Endothelial cell of umbilical vein (primary cell): ENCODE results near the gene LMF1. TPM values are rescaled to one million over a fixed set of nuclear protein-coding genes. Genes with fewer than 3 reads are reported as not detected.

ENCODE experiments used
- BruUV-seq: library from RNA; stranded (reverse); fragments of 400-500 nt; replicated peaks from 2 replicates; lab custom pipeline; 2021; lab: Mats Ljungman, UMichigan
- CTCF ChIA-PET: fragments of 300-600, 350-600 bp; sonication (Branson Sonifier 250); formaldehyde crosslinking; loops from one replicate; lab custom pipeline; 2021; ENCODE audit warnings: antibody characterized with exemption, inconsistent platforms; lab: Charles Lee
- POLR2A ChIA-PET: fragments of 300-600, 350-600 bp; sonication (Branson Sonifier 250); formaldehyde crosslinking; loops from one replicate; lab custom pipeline; 2021; ENCODE audit warnings: antibody characterized with exemption, inconsistent platforms; lab: Charles Lee
- DNase-seq: peaks from one replicate; pipeline ENCODE4 v3.0.0-alpha.2; 2011; ENCODE audit warnings: low read depth, low spot score
- FAIRE-seq: peaks from 2 replicates; lab custom pipeline; 2011; peaks lifted over from hg19 to GRCh38; lab: Jason Lieb, UNC
- H2AFZ ChIP-seq: 2 replicates; pipeline ENCODE4 v1.6.0; 2012; ENCODE audit warnings: low read depth, low read length, control low read depth, inconsistent platforms
- H3K27ac ChIP-seq: 2 replicates; pipeline ENCODE4 v1.5.1; 2011; ENCODE audit warnings: low read depth, mild to moderate bottlenecking, control low read depth, low read length, moderate library complexity; ENCODE audit not compliant: insufficient read depth
- H3K27me3 ChIP-seq, 2 experiments: 2 replicates each; pipeline versions ENCODE4 v1.6.0 to v1.6.1; 2011; ENCODE audit warnings: low read length in 2 of 2, mixed read lengths in 1 of 2; ENCODE audit not compliant: control insufficient read depth in 2 of 2, insufficient read depth in 2 of 2
- H3K36me3 ChIP-seq, 2 experiments: 2 replicates in 1 of 2; 3 replicates in 1 of 2; pipeline ENCODE4 v1.5.1; 2011; ENCODE audit warnings: low read length in 2 of 2, mild to moderate bottlenecking in 1 of 2, moderate library complexity in 1 of 2; ENCODE audit not compliant: control insufficient read depth in 2 of 2, insufficient read depth in 2 of 2; ENCODE audit errors: extremely low read depth in 1 of 2
- H3K4me1 ChIP-seq: 3 replicates; pipeline ENCODE4 v1.5.1; 2011; ENCODE audit warnings: mild to moderate bottlenecking, low read length; ENCODE audit not compliant: control insufficient read depth, insufficient read depth; ENCODE audit errors: extremely low read depth
- H3K4me2 ChIP-seq: 2 replicates; pipeline ENCODE4 v1.6.1; 2011; ENCODE audit warnings: low read length, control low read depth, mixed read lengths; ENCODE audit not compliant: insufficient read depth
- H3K4me3 ChIP-seq, 3 experiments: fragments of 200-600 bp in 1 of 3; sonication (generic), shearing (Covaris generic) in 1 of 3; replicated peaks in 1 of 3; 2 replicates each; pipeline ENCODE4 v1.5.1; 2011 to 2016; ENCODE audit warnings: control low read depth in 3 of 3, low read length in 3 of 3, mild to moderate bottlenecking in 2 of 3, inconsistent platforms in 1 of 3, low read depth in 1 of 3, moderate library complexity in 1 of 3; ENCODE audit not compliant: insufficient read depth in 1 of 3
- H3K79me2 ChIP-seq: 2 replicates; pipeline ENCODE4 v1.6.0; 2012; ENCODE audit warnings: low read length, inconsistent platforms; ENCODE audit not compliant: control insufficient read depth, insufficient read depth
- H3K9ac ChIP-seq: replicated peaks from 2 replicates; pipeline ENCODE3; 2011; ENCODE audit warnings: low read length, control low read depth; ENCODE audit not compliant: insufficient read depth; ENCODE audit errors: extremely low read depth
- H3K9me1 ChIP-seq: replicated peaks from 3 replicates; pipeline ENCODE4 v1.6.0; 2011; ENCODE audit warnings: mild to moderate bottlenecking, low read length; ENCODE audit not compliant: control insufficient read depth, insufficient read depth; ENCODE audit errors: extremely low read depth
- H3K9me3 ChIP-seq: replicated peaks from 2 replicates; pipeline ENCODE4 v1.5.1; 2012; ENCODE audit warnings: low read length, inconsistent platforms; ENCODE audit not compliant: control insufficient read depth, insufficient read depth
- H4K20me1 ChIP-seq: replicated peaks from 2 replicates; pipeline ENCODE3; 2011; ENCODE audit warnings: mild to moderate bottlenecking, low read length; ENCODE audit not compliant: control insufficient read depth, insufficient read depth; ENCODE audit errors: extremely low read depth
- EZH2 ChIP-seq: IDR thresholded peaks from 2 replicates; pipeline ENCODE4 v1.6.1; 2012; ENCODE audit warnings: borderline replicate concordance, low read depth, mild to moderate bottlenecking, moderate library complexity, low read length, inconsistent platforms; ENCODE audit not compliant: severe bottlenecking
- GATA2 ChIP-seq: IDR thresholded peaks from 2 replicates; pipeline ENCODE4 v1.7.0; 2011; ENCODE audit warnings: low read depth, mild to moderate bottlenecking, moderate library complexity, mixed read lengths, low read length; ENCODE audit not compliant: insufficient read length, insufficient read depth
- JUN ChIP-seq: IDR thresholded peaks from 2 replicates; pipeline ENCODE4 v1.6.1; 2011; ENCODE audit warnings: borderline replicate concordance, low read depth; ENCODE audit not compliant: insufficient read length, insufficient read depth
- MAX ChIP-seq: IDR thresholded peaks from 2 replicates; pipeline ENCODE4 v1.6.1; 2011; ENCODE audit not compliant: insufficient read depth, insufficient read length
- MYC ChIP-seq: IDR thresholded peaks from one replicate; pipeline ENCODE4 v1.6.1; 2011; ENCODE audit warnings: mild to moderate bottlenecking, low read depth, low read length
- POLR2AphosphoS5 ChIP-seq: IDR thresholded peaks from 2 replicates; pipeline ENCODE4 v1.6.1; 2012; ENCODE audit warnings: low read depth, mild to moderate bottlenecking, control low read depth, low read length, moderate library complexity; ENCODE audit not compliant: insufficient read depth
- dilution Hi-C: fragments of 300-500 bp; cut with MboI; formaldehyde crosslinking; loops from one replicate; pipeline ENCODE4 v1.15.0; 2019; ENCODE audit warnings: low sequenced_read_pairs; ENCODE audit not compliant: extremely low pct_ligation_motif_present
- intact Hi-C: fragments of 100-400 bp; cut with micrococcal nuclease; formaldehyde crosslinking; loops from one replicate; pipeline ENCODE4 v1.10.0; 2022
- polyA plus RNA-seq, 4 experiments: library from polyadenylated mRNA; depleted of rRNA in 3 of 4; stranded (reverse) in 3 of 4; unstranded in 1 of 4; fragments of >200 nt; gene quantifications; 2 replicates each; pipeline versions ENCODE4 v1.2.1 to v1.2.3, GENCODE V29; 2011 to 2012; ENCODE audit warnings: missing spikeins in 1 of 4
- total RNA-seq: library from RNA; stranded (reverse); gene quantifications from 2 replicates; pipeline ENCODE4 v1.2.3, GENCODE V29; 2021
- TF ChIP-seq, protein P1 (sequence below), 2 donors: IDR thresholded peaks; 1 replicate in 1 of 2; 2 replicates in 1 of 2; pipeline ENCODE4 v1.5.1; 2011; ENCODE audit warnings: low read length in 2 of 2, mild to moderate bottlenecking in 2 of 2, moderate library complexity in 2 of 2, control low read depth in 1 of 2, inconsistent platforms in 1 of 2, low read depth in 1 of 2; ENCODE audit not compliant: insufficient read depth in 1 of 2; ENCODE audit errors: extremely low read depth in 1 of 2

Gene LMF1
- total and polyA plus RNA-seq, 2 donors (not counting 3 experiments of a cell fraction or from before 2014, with no cell fraction given), result 17.8 TPM

DNA sequence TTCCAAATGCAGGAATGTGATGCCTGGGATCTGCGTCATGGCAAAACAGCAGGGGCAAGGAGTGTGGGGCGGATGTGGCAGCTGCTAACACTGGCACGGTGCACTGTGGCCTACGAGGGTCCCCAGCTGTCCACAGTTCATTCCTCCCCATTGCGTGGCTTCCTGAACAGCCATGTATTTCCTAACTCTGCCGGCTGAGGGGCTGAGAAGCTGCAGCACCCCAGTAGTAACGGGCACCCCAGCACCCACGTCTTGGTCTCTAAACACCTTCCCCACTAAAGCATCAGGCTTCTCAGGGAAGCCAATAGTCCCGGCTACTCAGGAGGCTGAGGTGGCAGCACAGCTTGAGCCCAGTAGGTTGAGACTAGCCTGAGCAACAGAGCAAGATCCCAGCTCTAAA is 47.6 kb downstream of the LMF1 start:
- no peaks in the 10 kb centered on the region for H3K27me3 ChIP-seq
- intact Hi-C loops, result no loop called here
- no peaks in the 10 kb centered on the region for H4K20me1 ChIP-seq
- H3K4me2 ChIP-seq, result no peak overlapping the region
- H2AFZ ChIP-seq, result no peak overlapping the region
- H3K4me1 ChIP-seq, result no peaks in the 10 kb centered on the region
- H3K9me1 ChIP-seq, result no peaks in the 10 kb centered on the region
- ChIA-PET POLR2A (no interaction called here), CTCF (no interaction called here)
- H3K4me3 ChIP-seq, result no peak overlapping the region
- TF ChIP-seq JUN (no peak), MYC (no peak), POLR2AphosphoS5 (no peak), EZH2 (no peak), GATA2 (no peak), MAX (no peak)
- TF ChIP-seq, protein P1, sequence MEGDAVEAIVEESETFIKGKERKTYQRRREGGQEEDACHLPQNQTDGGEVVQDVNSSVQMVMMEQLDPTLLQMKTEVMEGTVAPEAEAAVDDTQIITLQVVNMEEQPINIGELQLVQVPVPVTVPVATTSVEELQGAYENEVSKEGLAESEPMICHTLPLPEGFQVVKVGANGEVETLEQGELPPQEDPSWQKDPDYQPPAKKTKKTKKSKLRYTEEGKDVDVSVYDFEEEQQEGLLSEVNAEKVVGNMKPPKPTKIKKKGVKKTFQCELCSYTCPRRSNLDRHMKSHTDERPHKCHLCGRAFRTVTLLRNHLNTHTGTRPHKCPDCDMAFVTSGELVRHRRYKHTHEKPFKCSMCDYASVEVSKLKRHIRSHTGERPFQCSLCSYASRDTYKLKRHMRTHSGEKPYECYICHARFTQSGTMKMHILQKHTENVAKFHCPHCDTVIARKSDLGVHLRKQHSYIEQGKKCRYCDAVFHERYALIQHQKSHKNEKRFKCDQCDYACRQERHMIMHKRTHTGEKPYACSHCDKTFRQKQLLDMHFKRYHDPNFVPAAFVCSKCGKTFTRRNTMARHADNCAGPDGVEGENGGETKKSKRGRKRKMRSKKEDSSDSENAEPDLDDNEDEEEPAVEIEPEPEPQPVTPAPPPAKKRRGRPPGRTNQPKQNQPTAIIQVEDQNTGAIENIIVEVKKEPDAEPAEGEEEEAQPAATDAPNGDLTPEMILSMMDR (IDR thresholded peaks at IDR 0.05; ENCODE audit: extremely low read depth in 1 of 2, insufficient read depth in 1 of 2, low read depth in 1 of 2, low read length in 2 of 2), result no peak
- DNase-seq (no peak), FAIRE-seq (no peak)
- no peak overlapping the region for H3K27ac ChIP-seq
- no peaks in the 10 kb centered on the region for H3K36me3 ChIP-seq
- H3K9me3 ChIP-seq, result no peaks in the 10 kb centered on the region
- no peak overlapping the region for H3K9ac ChIP-seq
- dilution Hi-C loops, result no loop called here
- no TSS peak for BruUV-seq
- no peaks in the 10 kb centered on the region for H3K79me2 ChIP-seq
